RWPE2 (cell line): ENCODE data around the gene ATP13A3.

Source experiments
- ATAC-seq: fragments of 200-7000 bp; cut with Tn5 transposase; 3 replicates; pipeline ENCODE4 v1.9.1; 2021; ENCODE audit warnings: low read depth
- DNase-seq: peaks from one replicate; pipeline ENCODE4 v3.0.0-alpha.2; 2020; ENCODE audit warnings: low spot score
- H3K27ac ChIP-seq: fragments of 450-650 bp; 2 replicates; pipeline ENCODE4 v1.5.1; 2017; ENCODE audit warnings: mild to moderate bottlenecking; ENCODE audit not compliant: poor library complexity, severe bottlenecking
- H3K27me3 ChIP-seq: fragments of 250-450 bp; sonication (Bioruptor Pico); 2 replicates; pipeline ENCODE4 v1.5.1; 2021; ENCODE audit warnings: mild to moderate bottlenecking, moderate library complexity; ENCODE audit not compliant: insufficient read depth, poor library complexity, severe bottlenecking
- H3K36me3 ChIP-seq: fragments of 250-450 bp; sonication (Bioruptor Pico); 2 replicates; pipeline ENCODE4 v1.5.1; 2020; ENCODE audit warnings: low read depth, mild to moderate bottlenecking, moderate library complexity
- H3K4me1 ChIP-seq: fragments of 250-450 bp; sonication (Bioruptor Pico); 2 replicates; pipeline ENCODE4 v1.5.1; 2021; ENCODE audit warnings: mild to moderate bottlenecking, moderate library complexity; ENCODE audit not compliant: insufficient read depth, poor library complexity, severe bottlenecking
- H3K4me3 ChIP-seq: fragments of 250-450 bp; sonication (Bioruptor Pico); 2 replicates; pipeline ENCODE4 v1.5.1; 2021; ENCODE audit warnings: mild to moderate bottlenecking, moderate library complexity; ENCODE audit not compliant: severe bottlenecking
- H3K9me3 ChIP-seq: fragments of 250-450 bp; sonication (Bioruptor Pico); 2 replicates; pipeline ENCODE4 v1.5.1; 2021; ENCODE audit warnings: mild to moderate bottlenecking, moderate library complexity; ENCODE audit not compliant: severe bottlenecking
- CTCF ChIP-seq: fragments of 450-650 bp; IDR thresholded peaks from one replicate; pipeline ENCODE4 v1.5.1; 2017; ENCODE audit warnings: mild to moderate bottlenecking, moderate library complexity; ENCODE audit not compliant: poor library complexity, severe bottlenecking

Gene ATP13A3

GRCh38 chr3:194464692-194465091 is 22.1 kb downstream of the ATP13A3 start:
- peaks cover 10% of the 10 kb centered on the region for H3K4me1 ChIP-seq
- no peak overlapping the region for H3K4me3 ChIP-seq
- peaks cover 2% of the 10 kb centered on the region for H3K9me3 ChIP-seq
- H3K27me3 ChIP-seq, result no peaks in the 10 kb centered on the region
- TF ChIP-seq CTCF, result no peak
- H3K27ac ChIP-seq, result no peak overlapping the region
- ATAC-seq, result no peak
- DNase-seq, result no peak
- H3K36me3 ChIP-seq, result peaks cover 30% of the 10 kb centered on the region

GRCh38 chr3:194462936-194463335 is 23.9 kb downstream of the ATP13A3 start:
- H3K36me3 ChIP-seq, result peaks cover 43% of the 10 kb centered on the region
- H3K27ac ChIP-seq, result no peak overlapping the region
- no peak for DNase-seq

GRCh38 chr3:194460566-194460965 is 26.2 kb downstream of the ATP13A3 start:
- no peaks in the 10 kb centered on the region for H3K4me1 ChIP-seq
- peaks cover 61% of the 10 kb centered on the region for H3K36me3 ChIP-seq
- H3K27ac ChIP-seq, result no peak overlapping the region

More at GRCh38 chr3:194462936-194463335, 23.9 kb downstream of the ATP13A3 start:
- no peak for ATAC-seq
- no peaks in the 10 kb centered on the region for H3K27me3 ChIP-seq
- peaks cover 10% of the 10 kb centered on the region for H3K4me1 ChIP-seq
- H3K9me3 ChIP-seq, result peaks cover 2% of the 10 kb centered on the region
- H3K4me3 ChIP-seq, result no peak overlapping the region
- TF ChIP-seq CTCF, result no peak

GRCh38 chr3:194458131-194458530 is 28.7 kb downstream of the ATP13A3 start:
- H3K36me3 ChIP-seq, result peaks cover 84% of the 10 kb centered on the region
- H3K27me3 ChIP-seq, result no peaks in the 10 kb centered on the region
- no peak overlapping the region for H3K4me3 ChIP-seq
- H3K9me3 ChIP-seq, result no peaks in the 10 kb centered on the region
- no peak overlapping the region for H3K27ac ChIP-seq
- H3K4me1 ChIP-seq, result no peaks in the 10 kb centered on the region
- ATAC-seq (no peak), DNase-seq (no peak)
- TF ChIP-seq CTCF, result peak; percentile 23

More at GRCh38 chr3:194460566-194460965, 26.2 kb downstream of the ATP13A3 start:
- DNase-seq, result no peak
- Histone ChIP-seq H3K9me3 (no peaks in the 10 kb centered on the region), H3K27me3 (no peaks in the 10 kb centered on the region), H3K4me3 (no peak overlapping the region)
- ATAC-seq, result no peak
- no peak for TF ChIP-seq CTCF

- no peak for ATAC-seq
- no peaks in the 10 kb centered on the region for H3K27me3 ChIP-seq
- no peak overlapping the region for H3K4me3 ChIP-seq
- no peak for DNase-seq
- peaks cover 95% of the 10 kb centered on the region for H3K36me3 ChIP-seq
- H3K9me3 ChIP-seq, result no peaks in the 10 kb centered on the region
- no peak for TF ChIP-seq CTCF
- H3K27ac ChIP-seq, result no peak overlapping the region
- H3K4me1 ChIP-seq, result no peaks in the 10 kb centered on the region
Observed at GRCh38 chr3:194455481-194455880, 31.3 kb downstream of the ATP13A3 start.
